GM19193 (cell line): Measurements from ENCODE around the gene GPC5.
A peak's percentile ranks its signal among the peaks of the same experiment; 100 is the strongest.

ENCODE experiments used
- POLR2A ChIP-seq: IDR thresholded peaks from 4 replicates; pipeline ENCODE4 v1.6.1; 2011; ENCODE audit not compliant: insufficient read depth, insufficient read length; ENCODE audit errors: extremely low read depth

GPC5 gene

DNA sequence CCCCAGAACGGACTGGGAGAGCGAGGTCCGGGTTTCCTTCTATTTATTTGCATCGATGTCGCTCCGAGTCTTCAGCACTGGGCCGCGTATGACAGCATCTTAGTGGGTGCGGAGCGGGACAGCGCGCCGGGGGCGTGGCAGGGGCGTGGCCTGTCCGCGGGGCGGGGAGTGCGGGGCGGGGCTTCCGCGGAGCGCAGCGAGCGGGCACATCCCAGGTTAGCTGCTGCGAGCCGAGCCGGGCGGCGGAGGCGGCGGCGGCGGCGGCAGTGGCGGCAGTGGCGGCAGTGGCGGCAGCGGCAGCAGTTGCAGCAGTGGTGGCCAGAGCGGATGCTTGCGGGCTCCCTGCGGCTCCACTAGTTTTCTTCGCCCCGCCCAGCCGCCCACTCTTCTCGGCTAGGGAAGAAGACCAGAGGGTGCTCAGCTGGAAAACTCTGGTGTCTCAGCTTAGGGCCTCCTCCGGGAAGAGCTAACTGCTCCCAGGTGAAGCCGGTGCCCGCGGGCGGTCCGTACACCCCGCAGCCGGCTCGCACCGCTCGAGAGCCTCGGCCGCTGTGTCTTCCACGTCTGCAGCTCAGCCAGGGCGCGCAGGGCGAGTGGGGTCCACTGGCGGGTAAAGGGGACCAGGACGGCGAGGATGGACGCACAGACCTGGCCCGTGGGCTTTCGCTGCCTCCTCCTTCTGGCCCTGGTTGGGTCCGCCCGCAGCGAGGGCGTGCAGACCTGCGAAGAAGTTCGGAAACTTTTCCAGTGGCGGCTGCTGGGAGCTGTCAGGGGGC lies at the start of gene GPC5:
Gene GPC5 (plus strand): TSS at position 209 of the 776 bp plus-strand sequence.
- peak; percentile 20 for TF ChIP-seq POLR2A

- TF ChIP-seq POLR2A, result no peak
Observed at GRCh38 chr13:91348906-91349435, 49.5 kb upstream of the GPC5 start.

GRCh38 chr13:91349992-91350911 lies 48.2 kb upstream of the GPC5 start:
- TF ChIP-seq POLR2A, result no peak

DNA sequence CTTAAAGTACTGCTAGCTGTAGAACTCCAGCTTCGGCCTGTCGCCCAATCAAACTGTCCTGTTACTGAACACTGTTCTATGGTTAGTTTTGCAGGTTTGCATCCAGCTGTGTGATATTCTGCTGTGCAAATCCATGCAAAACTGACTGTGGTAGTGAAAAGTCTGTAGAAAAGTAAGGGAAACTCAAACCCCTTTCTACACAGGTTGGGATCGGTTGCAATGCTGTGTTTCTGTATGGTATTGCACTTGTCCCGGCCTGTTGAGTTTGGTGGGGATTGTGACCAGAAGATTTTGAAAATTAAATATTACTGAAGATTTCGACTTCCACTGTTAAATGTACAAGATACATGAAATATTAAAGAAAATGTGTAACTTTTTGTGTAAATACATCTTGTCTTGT lies 47.3 kb upstream of the GPC5 start:
- no peak for TF ChIP-seq POLR2A

GRCh38 chr13:91351980-91352379 lies 46.4 kb upstream of the GPC5 start:
- TF ChIP-seq POLR2A, result no peak

DNA sequence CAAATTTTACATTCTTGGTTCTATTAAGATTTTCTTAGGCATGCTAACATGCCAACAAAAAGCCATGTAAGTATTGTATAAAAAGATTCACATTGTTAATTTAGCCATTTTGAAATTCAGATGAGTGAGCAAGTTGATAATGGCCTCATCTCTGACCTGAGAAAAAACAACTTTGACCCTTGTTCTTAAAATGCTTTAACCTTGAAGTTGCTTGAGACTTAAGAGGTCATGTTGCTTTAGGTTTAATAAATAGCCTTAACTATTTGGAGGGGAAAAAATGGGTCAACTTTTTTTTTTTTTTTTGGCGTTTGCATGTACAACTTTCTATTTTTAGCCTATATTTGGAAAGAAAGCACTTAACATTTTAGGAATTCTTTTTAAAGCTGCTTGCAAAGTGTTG lies 44.9 kb upstream of the GPC5 start:
- no peak for TF ChIP-seq POLR2A

DNA sequence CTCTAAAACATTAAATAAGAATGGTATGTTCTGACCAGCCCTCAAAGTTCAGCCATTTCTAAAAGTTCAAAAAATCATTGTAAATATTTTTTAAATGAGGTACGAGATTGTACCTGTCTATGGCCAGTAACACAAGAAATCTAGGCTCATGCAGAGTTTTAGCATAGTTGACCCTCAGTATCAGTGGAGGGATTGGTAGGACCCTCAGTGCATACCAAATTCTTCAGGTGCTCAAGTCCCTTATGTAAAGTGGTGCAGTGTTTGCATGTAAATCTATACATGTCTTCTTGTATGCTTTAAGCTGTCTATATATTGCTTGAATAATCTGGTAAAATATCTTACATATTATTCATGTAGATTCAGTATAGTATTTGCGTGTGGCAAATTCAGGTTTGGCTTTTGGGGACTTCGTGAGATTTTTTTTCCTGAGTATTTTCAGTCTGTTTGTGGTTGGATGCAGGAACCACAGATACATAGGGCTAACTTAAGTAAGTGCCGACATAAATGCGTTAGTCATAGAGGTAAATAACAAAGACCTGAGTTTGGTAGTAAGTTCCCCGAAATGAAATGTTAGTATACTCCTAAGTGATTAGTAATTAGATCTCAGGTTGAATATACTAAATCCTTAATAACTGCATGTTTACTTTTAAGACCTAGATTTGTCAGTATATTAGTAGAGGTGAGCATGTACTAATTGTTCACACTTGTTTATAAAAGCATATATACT lies 43.2 kb upstream of the GPC5 start:
- no peak for TF ChIP-seq POLR2A

DNA sequence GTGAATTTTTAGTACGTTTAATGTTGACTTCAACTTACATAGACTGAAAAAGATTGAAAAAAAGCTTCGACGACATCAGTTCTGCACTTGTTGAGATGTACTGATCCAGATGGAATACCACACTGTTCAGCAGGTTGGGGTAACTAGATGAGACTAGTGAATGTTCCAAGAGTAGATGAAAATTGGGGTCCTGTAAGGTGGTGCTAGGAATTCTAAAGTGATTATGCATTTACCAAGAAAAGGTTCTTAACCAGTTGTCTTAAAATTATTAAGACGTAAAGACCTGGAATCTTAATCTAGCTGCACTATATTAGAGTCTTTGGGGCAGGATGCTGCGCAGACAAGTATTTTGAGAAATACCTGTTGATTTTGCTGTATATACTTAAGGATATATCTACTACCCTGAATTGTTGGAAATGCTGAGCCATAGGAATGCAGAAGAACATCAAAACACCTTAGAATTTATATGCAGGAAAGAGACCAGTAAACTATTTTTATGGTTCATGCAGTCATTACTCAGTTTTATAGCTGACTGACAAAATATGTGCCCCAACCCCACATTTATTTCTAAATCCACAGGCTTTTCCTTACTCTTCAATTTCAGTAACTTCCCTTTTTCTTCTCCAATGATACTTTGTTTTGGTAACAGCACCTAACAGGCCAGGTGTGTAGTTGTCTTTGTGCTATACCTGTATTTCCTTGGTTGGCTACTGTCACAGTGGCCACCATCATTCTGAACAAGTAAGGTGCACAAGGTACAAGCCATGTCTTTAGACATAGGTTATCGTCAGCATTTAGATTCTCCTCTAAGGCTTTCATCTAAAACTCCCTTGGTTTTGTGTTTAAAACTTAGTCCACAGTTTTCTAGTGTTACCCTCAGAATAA lies 42.4 kb upstream of the GPC5 start:
- peak; percentile 23 for TF ChIP-seq POLR2A

GRCh38 chr13:91356919-91357612 lies 41.4 kb upstream of the GPC5 start:
- TF ChIP-seq POLR2A, result no peak

DNA sequence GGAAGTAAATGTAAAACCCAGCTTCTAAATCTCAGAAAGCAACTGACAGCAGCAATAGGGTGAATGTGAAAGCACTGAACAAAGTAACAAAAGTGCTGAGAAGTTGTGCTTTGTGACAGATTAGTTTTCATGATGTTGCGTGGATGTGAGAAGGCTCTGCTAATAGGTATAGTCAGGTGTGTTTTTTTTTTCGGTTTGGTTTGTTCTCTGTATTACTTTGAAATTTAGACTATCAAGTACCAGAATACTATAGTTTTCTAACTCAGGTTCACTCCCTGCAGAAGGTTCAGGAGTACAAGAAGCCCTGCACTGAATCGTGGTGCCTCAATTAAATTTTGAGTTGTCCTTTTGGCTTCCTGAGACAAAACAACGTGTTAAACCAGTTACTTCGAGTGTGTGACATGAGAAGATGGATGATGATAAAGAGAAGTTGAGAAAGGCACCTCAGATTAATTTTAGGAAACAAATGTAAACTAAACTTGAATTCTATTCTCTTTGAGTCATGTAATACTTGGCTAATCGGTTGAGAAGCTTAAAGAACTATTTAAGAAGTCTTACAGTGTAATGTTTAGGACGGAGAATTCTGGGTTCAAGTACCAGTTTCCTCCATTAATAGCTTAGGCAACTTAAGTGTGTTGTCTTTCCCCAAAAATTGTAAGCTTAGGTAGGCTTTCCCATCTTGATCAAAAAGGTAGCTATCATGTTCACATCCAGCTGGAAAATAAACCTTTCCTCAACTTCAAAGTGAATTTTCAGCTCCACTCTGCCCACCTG lies 40.6 kb upstream of the GPC5 start:
- TF ChIP-seq POLR2A, result peak; percentile 19

GRCh38 chr13:91358387-91358782 lies 40.0 kb upstream of the GPC5 start:
- no peak for TF ChIP-seq POLR2A

- TF ChIP-seq POLR2A, result no peak
Observed at GRCh38 chr13:91359111-91359510, 39.3 kb upstream of the GPC5 start.

DNA sequence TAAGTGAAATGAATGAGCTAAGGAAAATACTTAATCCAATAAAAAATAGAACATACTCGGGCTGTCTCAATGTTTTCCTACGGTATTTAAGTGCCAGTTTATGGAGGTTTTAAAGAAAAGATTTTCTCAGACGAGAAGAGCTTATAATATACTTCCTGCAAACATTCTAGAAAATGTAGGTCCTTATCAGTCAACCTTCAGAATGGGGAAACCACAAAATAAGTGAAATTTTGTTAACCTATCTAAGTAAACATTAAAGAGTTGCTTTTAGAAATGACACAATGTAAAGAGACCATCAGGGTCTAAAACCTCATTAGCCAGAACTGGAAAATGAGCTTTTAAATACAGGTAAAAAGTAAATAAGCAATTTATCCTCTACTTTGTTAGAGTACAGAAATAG lies 38.8 kb upstream of the GPC5 start:
- TF ChIP-seq POLR2A, result no peak

- TF ChIP-seq POLR2A, result peak; percentile 26
Observed at GRCh38 chr13:91360246-91360751, 38.1 kb upstream of the GPC5 start.
